RWPE2 (cell line): ENCODE results near the gene STK10.
A peak's percentile ranks its signal among the peaks of the same experiment; 100 is the strongest.

Experiments
- ATAC-seq: fragments of 200-7000 bp; cut with Tn5 transposase; 3 replicates; pipeline ENCODE4 v1.9.1; 2021; ENCODE audit warnings: low read depth
- DNase-seq: peaks from one replicate; pipeline ENCODE4 v3.0.0-alpha.2; 2020; ENCODE audit warnings: low spot score
- H3K27ac ChIP-seq: fragments of 450-650 bp; 2 replicates; pipeline ENCODE4 v1.5.1; 2017; ENCODE audit warnings: mild to moderate bottlenecking; ENCODE audit not compliant: poor library complexity, severe bottlenecking
- H3K27me3 ChIP-seq: fragments of 250-450 bp; sonication (Bioruptor Pico); 2 replicates; pipeline ENCODE4 v1.5.1; 2021; ENCODE audit warnings: mild to moderate bottlenecking, moderate library complexity; ENCODE audit not compliant: insufficient read depth, poor library complexity, severe bottlenecking
- H3K36me3 ChIP-seq: fragments of 250-450 bp; sonication (Bioruptor Pico); 2 replicates; pipeline ENCODE4 v1.5.1; 2020; ENCODE audit warnings: low read depth, mild to moderate bottlenecking, moderate library complexity
- H3K4me1 ChIP-seq: fragments of 250-450 bp; sonication (Bioruptor Pico); 2 replicates; pipeline ENCODE4 v1.5.1; 2021; ENCODE audit warnings: mild to moderate bottlenecking, moderate library complexity; ENCODE audit not compliant: insufficient read depth, poor library complexity, severe bottlenecking
- H3K4me3 ChIP-seq: fragments of 250-450 bp; sonication (Bioruptor Pico); 2 replicates; pipeline ENCODE4 v1.5.1; 2021; ENCODE audit warnings: mild to moderate bottlenecking, moderate library complexity; ENCODE audit not compliant: severe bottlenecking
- H3K9me3 ChIP-seq: fragments of 250-450 bp; sonication (Bioruptor Pico); 2 replicates; pipeline ENCODE4 v1.5.1; 2021; ENCODE audit warnings: mild to moderate bottlenecking, moderate library complexity; ENCODE audit not compliant: severe bottlenecking
- CTCF ChIP-seq: fragments of 450-650 bp; IDR thresholded peaks from one replicate; pipeline ENCODE4 v1.5.1; 2017; ENCODE audit warnings: mild to moderate bottlenecking, moderate library complexity; ENCODE audit not compliant: poor library complexity, severe bottlenecking

Gene STK10

GRCh38 chr5:172178991-172179989 is 8.7 kb downstream of the STK10 start:
- Histone ChIP-seq H3K4me3 (no peak overlapping the region), H3K27ac (no peak overlapping the region), H3K27me3 (no peaks in the 10 kb centered on the region), H3K9me3 (no peaks in the 10 kb centered on the region), H3K4me1 (peaks cover 3% of the 10 kb centered on the region), H3K36me3 (0 out of 2 replicates have a peak, but pooled peaks cover 4% of the 10 kb centered on the region)
- ATAC-seq: no peak
- DNase-seq: no peak
- TF ChIP-seq CTCF: no peak

GRCh38 chr5:172178301-172178987 is 9.6 kb downstream of the STK10 start:
- no peak for TF ChIP-seq CTCF
- H3K36me3 ChIP-seq: 0 out of 2 replicates have a peak, but pooled peaks cover 4% of the 10 kb centered on the region
- DNase-seq (no peak), ATAC-seq (no peak)
- no peaks in the 10 kb centered on the region for H3K9me3 ChIP-seq
- no peaks in the 10 kb centered on the region for H3K27me3 ChIP-seq
- H3K4me3 ChIP-seq: no peak overlapping the region
- no peak overlapping the region for H3K27ac ChIP-seq
- peaks cover 6% of the 10 kb centered on the region for H3K4me1 ChIP-seq

- Histone ChIP-seq H3K27me3 (no peaks in the 10 kb centered on the region), H3K4me1 (peaks cover 6% of the 10 kb centered on the region), H3K4me3 (no peak overlapping the region), H3K9me3 (no peaks in the 10 kb centered on the region), H3K27ac (no peak overlapping the region), H3K36me3 (0 out of 2 replicates have a peak, but pooled peaks cover 4% of the 10 kb centered on the region)
- no peak for DNase-seq
- ATAC-seq: no peak
- TF ChIP-seq CTCF: no peak
Observed at GRCh38 chr5:172177176-172177575, 10.8 kb downstream of the STK10 start.

- ATAC-seq: peak; percentile 35
Observed at GRCh38 chr5:172175263-172175719, 12.7 kb downstream of the STK10 start.

More at GRCh38 chr5:172175263-172175719, 12.7 kb downstream of the STK10 start:
- no peaks in the 10 kb centered on the region for H3K36me3 ChIP-seq
- DNase-seq: no peak
- no peak overlapping the region for H3K4me3 ChIP-seq
- H3K4me1 ChIP-seq: peaks cover 6% of the 10 kb centered on the region
- H3K27ac ChIP-seq: no peak overlapping the region
- no peaks in the 10 kb centered on the region for H3K27me3 ChIP-seq
- no peaks in the 10 kb centered on the region for H3K9me3 ChIP-seq
- TF ChIP-seq CTCF: no peak
